Measurements from ENCODE around the gene ABCC4.
"Not testable (repeated sequence)": the region's sequence is repeated elsewhere in the genome, so short reads cannot be mapped to it uniquely, and the experiment has no call there.

Gene ABCC4

DNA sequence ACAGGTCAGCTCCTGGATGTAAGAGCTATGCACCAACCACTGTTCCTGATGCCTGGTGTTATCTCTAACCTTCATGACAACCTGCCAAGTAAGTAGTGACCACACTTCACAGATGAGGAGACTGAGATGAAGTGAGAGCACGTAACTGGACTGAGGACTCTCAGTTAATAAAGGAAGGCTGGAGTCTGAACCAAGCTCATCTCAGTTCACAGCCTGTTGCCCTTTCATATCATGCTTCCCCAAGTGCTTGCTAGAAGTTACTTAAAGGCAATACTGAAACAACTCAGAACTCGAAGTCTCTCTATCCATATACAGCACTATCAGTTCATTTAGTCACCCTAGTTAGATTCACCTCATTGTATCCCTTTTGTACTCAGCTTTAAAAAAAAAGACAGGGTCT, 119.7 kb downstream of the ABCC4 start:
- DNase-seq = no peak
- Histone ChIP-seq H3K9me3 (no peaks in the 10 kb centered on the region), H3K4me3 (ENCODE audit: low read depth, low read length) (no peak overlapping the region), H3K36me3 (peaks cover 6% of the 10 kb centered on the region; the same call in 1 of the 2 replicates), H3K4me1 (no peaks in the 10 kb centered on the region), H3K27me3 (no peaks in the 10 kb centered on the region)
- TF ChIP-seq, protein P1, sequence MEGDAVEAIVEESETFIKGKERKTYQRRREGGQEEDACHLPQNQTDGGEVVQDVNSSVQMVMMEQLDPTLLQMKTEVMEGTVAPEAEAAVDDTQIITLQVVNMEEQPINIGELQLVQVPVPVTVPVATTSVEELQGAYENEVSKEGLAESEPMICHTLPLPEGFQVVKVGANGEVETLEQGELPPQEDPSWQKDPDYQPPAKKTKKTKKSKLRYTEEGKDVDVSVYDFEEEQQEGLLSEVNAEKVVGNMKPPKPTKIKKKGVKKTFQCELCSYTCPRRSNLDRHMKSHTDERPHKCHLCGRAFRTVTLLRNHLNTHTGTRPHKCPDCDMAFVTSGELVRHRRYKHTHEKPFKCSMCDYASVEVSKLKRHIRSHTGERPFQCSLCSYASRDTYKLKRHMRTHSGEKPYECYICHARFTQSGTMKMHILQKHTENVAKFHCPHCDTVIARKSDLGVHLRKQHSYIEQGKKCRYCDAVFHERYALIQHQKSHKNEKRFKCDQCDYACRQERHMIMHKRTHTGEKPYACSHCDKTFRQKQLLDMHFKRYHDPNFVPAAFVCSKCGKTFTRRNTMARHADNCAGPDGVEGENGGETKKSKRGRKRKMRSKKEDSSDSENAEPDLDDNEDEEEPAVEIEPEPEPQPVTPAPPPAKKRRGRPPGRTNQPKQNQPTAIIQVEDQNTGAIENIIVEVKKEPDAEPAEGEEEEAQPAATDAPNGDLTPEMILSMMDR (IDR thresholded peaks at IDR 0.05; ENCODE audit: low read depth, low read length) = no peak

DNA sequence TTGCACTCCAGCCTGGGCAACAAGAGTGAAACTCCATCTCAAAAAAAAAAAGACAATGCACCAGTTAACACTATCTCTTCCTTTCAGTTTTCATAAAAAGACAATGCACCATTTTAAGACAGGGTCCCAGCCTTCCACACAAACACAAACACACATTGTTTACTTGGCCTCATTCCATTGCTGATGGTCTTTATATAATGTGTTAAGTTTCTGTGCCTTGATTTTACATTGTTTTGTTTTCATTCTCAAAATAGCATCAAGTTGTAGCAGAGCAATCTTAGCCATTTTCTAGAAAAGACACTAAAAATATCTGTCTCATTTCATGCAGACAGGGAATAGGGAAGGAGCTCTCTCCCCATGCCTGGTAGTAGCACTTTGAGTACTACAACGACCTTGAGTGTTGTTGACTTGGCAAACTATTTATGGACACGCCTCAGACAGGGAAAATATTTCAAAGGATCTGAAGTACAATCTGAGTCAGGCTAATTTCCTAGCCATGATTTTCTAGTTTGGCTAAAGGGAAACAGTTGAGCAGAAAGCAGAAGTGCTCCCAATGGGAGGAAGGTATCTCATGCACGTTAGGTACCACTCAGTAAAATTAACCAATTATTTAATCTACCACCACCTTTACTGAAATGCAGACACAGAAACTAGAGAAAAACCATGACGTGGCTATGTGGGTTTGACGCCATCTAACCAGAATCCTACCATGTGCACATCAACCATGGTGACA, 120.6 kb downstream of the ABCC4 start:
- no peak for DNase-seq
- no peaks in the 10 kb centered on the region for H3K9me3 ChIP-seq
- TF ChIP-seq, protein P1 (IDR thresholded peaks at IDR 0.05; ENCODE audit: low read depth, low read length) = no peak
- peaks cover 6% of the 10 kb centered on the region; the same call in 1 of the 2 replicates for H3K36me3 ChIP-seq
- H3K27me3 ChIP-seq = no peaks in the 10 kb centered on the region
- H3K4me3 ChIP-seq (ENCODE audit: low read depth, low read length) = no peak overlapping the region
- no peaks in the 10 kb centered on the region for H3K4me1 ChIP-seq

DNA sequence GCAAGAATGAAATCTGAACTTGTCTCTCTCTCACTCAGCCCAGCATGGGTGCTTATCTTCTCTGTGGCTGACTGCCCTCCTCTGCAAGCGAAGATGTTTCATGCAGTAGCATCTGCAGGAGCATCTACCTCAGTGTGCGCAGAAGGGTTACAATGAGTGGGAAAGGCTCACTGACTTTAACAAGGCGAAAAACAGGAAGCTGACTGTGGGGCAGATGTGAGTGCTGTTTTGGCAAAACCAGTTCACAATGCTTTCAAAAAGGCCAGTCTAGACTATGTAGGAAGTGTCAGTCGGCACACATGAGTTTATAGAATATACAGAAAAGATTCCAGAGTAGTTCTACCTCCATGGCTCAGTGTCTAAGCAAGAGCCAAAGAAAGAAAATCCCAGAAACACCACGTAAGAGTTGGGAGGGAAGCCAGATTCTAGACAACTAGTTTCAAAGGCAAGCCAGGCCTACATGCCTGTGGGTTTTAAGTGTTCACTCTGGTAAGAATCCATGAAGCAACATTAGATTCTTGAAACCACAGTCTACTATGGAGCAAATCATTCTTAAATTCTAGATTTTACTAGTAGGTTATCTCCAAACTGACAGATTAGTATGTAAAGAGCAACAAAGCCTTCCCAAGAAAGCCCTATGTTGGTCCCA, 124.5 kb downstream of the ABCC4 start:
- Histone ChIP-seq H3K4me3 (ENCODE audit: low read depth, low read length) (no peak overlapping the region), H3K9me3 (no peaks in the 10 kb centered on the region), H3K27me3 (no peaks in the 10 kb centered on the region), H3K36me3 (peaks cover 6% of the 10 kb centered on the region; the same call in 1 of the 2 replicates), H3K4me1 (no peaks in the 10 kb centered on the region)
- TF ChIP-seq, protein P1 (IDR thresholded peaks at IDR 0.05; ENCODE audit: low read depth, low read length) = no peak
- no peak for DNase-seq

DNA sequence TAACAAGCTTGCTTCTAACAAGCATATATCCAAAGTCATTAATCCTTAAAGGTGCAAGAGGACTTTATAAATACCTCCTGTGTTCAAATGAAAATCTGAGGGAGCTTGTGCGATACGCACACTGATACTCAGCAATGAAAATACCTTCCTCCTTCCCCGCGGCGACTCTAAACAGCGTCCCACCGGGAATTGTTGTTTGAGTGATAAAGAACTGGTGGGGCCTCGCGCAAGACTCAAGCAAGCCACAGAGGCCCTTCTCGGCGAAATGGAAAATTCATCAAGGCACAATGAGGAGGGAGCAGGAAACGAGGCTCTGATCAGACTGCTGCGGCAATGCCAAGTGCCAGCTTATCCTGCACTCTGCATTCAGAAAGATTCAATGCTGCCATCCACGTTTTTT, 126.7 kb downstream of the ABCC4 start:
- DNase-seq = no peak
- Histone ChIP-seq H3K4me3 (ENCODE audit: low read depth, low read length) (no peak overlapping the region), H3K27me3 (no peaks in the 10 kb centered on the region), H3K36me3 (peaks cover 6% of the 10 kb centered on the region; the same call in 1 of the 2 replicates), H3K9me3 (no peaks in the 10 kb centered on the region), H3K4me1 (no peaks in the 10 kb centered on the region)
- TF ChIP-seq, protein P1 (IDR thresholded peaks at IDR 0.05; ENCODE audit: low read depth, low read length) = no peak

DNA sequence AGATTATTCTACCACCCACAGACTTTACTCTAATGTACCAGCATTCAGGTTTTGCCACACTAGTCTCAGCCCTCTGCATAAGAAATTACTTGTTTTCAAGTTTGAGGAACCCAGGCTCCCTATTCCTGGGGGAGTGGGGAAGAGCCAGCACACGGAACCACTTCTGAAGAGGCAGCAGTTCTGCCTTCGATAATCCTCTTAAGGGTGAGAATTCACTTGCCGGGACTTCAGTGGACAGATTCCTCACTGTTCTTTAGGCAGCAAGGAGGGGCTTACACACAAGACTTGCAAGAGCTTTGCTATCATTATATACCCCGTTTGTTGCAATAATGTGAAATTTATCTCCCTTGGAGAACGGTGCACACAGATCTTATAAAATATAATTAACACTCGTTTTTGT, 133.1 kb downstream of the ABCC4 start:
- TF ChIP-seq, protein P1 (IDR thresholded peaks at IDR 0.05; ENCODE audit: low read depth, low read length) = no peak
- DNase-seq = no peak
- Histone ChIP-seq H3K27me3 (no peaks in the 10 kb centered on the region), H3K4me1 (no peaks in the 10 kb centered on the region), H3K9me3 (no peaks in the 10 kb centered on the region), H3K4me3 (ENCODE audit: low read depth, low read length) (no peak overlapping the region), H3K36me3 (no peaks in the 10 kb centered on the region)

DNA sequence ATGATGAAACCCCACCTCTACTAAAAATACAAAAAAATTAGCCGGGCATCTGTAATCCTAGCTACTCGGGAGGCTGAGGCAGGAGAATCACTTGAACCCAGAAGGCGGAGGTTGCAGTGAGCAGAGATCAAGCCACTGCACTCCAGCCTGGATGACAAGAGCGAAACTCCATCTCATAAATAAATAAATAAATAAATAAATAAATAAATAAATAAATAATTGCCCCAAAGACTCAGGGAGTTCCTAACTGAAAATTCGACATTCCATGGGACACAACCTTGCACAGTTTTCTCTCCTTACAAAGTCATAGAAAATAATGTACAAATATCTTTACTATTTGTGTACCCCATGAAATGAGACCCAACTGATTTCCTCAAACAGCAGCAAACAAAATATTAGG, 134.2 kb downstream of the ABCC4 start:
- H3K9me3 ChIP-seq; H3K27me3 ChIP-seq; H3K4me1 ChIP-seq; H3K4me3 ChIP-seq (ENCODE audit: low read depth, low read length); H3K36me3 ChIP-seq; DNase-seq: not testable (repeated sequence)

All from BE2C (cell line).